NCI-H82 treated with DMSO at 0.1 percent for 48 hours (cell line): Measurements from ENCODE around the gene CD2.

ENCODE experiments used
- DNase-seq: peaks from one replicate; lab custom pipeline; 2025; ENCODE audit not compliant: unreplicated experiment; lab: John Stamatoyannopoulos, UW

Gene CD2

GRCh38 chr1:116775116-116775752 is 21.0 kb downstream of the CD2 start:
- DNase-seq = no peak

GRCh38 chr1:116777831-116778830 is 23.9 kb downstream of the CD2 start:
- DNase-seq = no peak

DNA sequence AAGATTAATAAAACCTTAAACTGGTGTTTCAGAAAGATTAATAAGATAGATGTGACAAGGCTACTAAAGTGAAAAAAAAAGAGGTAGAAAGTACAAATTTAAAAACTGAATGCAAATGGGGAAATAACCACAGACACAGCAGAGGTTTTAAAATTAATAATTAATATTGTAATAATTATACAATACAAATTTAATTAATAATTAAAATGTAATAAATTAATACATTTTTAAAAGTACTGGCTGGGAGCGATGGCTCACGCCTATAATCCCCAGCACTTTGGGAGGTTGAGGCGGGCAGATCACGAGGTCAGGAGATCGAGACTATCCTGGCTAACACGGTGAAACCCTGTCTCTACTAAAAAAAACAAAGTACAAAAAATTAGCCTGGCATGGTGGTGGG is 26.8 kb downstream of the CD2 start:
- no peak for DNase-seq

DNA sequence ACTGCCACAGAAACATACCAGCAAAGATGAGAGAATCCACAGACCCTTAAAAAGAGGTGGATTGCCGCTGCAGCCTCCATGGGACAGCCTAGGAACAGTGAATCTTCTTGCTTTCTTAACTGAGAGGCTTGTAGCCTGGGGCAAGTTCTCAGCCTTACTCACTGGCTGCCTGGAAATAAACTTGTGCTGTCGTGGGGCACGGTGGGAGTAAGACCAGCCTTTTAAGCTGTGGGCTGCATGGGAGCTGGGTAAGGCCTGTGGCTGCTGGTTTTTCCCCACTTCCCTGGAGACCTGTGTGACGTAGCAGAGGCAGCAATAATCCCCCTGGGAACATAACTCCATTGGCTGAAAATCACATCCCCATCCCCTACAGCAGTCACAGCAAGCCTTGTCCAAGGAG is 30.8 kb downstream of the CD2 start:
- DNase-seq = no peak

GRCh38 chr1:116786049-116786448 is 31.8 kb downstream of the CD2 start:
- DNase-seq = no peak

- DNase-seq = no peak
Measured at GRCh38 chr1:116791727-116792126, 37.5 kb downstream of the CD2 start.

- no peak for DNase-seq
Measured at GRCh38 chr1:116793357-116793935, 39.2 kb downstream of the CD2 start.

- no peak for DNase-seq
Measured at GRCh38 chr1:116794371-116794770, 40.1 kb downstream of the CD2 start.

DNA sequence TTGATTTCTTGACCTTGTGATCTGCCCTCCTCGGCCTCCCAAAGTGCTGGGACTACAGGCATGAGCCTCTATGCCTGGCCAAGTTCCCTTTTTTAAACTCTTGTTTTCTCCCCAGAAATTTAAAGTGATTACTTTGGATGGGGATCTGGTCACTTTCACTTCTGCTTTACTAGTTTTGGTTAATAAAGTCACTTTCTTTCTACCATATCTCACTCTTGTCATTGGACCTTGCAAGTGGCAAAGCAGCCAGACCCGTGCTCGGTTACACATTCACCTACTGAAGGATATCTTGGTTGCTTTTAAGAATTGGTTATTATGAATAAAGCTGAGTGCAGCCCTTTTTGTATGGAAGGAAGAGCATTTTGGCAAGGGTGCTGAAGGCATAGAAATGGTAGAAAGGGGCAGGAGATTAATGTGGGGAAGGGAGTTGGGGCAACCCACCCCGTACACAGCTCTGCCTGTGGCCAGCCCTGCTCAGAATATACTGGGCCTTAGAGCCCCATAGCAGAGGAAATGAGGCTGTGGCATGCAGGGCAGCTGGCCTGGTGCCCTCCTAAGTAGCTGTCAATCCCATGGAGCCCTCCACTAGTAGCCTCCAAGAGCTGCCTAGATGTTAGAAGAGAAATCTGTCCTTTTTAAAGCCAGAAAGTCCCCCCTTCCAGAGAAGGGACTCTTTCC is 40.7 kb downstream of the CD2 start:
- DNase-seq = no peak

DNA sequence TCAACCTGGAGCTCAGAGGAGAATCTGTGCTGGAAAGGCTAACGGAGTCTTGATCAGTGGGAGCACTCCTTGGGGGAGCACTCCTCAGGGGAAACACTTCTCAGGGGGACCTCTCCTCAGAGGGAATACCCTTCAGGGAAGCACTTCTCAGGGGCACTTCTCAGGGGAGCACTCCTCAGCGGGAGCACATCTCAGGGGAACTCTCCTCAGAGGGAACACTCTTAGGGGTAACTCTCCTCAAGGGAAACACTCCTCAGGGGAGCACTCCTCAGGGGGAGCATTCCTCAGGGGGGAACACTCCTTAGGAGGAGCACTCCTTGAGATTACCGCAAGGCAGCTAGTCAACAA is 41.2 kb downstream of the CD2 start:
- DNase-seq = no peak

DNA sequence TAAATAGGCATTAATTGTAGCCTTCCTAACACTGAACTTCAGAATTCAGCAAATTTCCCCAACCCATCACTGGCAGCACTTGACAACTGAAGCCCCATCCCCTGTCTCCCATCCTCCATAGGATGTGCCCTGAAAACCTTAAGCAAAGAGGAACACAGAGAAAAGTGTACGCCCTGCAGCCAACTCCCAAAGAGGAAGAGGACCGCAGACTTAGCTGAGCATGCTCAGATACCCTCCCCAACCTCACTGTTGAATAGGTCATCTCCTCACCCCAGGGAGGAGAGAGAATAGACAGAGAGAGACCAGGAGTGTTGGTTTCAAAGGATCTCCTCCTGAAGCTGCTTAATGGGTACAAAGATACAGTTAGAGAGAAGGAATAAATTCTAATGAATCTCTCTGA is 50.5 kb downstream of the CD2 start:
- no peak for DNase-seq

DNA sequence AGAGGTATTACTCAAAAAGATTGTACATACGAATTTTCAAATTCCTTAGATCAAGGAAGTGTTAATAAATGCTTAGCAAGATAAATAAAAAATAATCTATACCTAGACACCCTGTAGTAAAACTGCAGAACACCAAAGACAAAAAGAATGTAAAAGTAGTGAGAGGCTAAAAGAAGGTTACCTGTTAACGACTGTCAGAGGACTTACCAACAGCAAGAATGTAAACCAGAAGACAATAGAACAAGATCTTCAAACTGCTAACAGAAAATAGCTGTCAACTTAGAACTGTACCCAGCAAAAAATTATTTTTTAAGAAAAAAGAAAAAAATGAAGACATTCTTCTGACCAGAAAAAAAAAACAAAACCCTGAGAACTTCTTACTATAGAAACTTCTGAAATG is 51.2 kb downstream of the CD2 start:
- DNase-seq = no peak

DNA sequence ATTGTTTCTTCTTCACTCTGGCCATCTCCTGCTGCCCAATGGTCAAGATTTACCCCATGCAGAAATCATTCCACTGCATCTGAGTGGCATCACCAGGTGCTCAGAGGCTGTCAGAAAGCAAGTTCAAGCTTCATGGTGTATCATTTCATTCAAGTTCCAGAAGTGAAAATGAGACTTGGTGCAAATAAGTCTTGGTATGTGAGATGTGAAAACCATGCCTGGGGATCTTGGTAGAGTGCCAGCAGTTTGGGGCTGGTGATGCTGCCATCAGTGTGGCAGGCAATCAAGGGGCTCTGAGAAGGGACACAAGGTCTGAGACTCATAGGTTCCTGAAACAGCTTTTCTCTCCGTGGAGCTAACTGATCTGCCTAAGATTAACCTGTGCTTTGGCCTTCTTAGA is 52.0 kb downstream of the CD2 start:
- DNase-seq = no peak

DNA sequence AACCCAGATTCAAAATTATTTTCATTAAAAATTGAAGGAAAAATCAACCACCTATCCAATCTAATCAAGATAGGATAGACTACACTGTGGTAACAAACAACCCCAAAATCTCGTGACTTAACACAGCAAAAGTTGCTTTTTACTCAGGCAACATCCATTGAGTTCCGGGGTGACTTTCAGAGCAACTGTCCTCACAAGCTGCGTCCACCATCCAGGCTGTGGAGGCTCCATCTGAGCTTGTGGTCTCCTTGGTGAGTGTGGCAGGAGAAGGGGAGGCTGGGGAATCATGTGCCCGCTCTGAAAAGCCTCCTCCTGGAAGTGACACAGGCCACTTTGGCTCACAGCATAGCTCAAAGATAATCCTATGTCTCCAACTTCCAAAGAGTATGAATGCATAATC is 52.4 kb downstream of the CD2 start:
- no peak for DNase-seq

DNA sequence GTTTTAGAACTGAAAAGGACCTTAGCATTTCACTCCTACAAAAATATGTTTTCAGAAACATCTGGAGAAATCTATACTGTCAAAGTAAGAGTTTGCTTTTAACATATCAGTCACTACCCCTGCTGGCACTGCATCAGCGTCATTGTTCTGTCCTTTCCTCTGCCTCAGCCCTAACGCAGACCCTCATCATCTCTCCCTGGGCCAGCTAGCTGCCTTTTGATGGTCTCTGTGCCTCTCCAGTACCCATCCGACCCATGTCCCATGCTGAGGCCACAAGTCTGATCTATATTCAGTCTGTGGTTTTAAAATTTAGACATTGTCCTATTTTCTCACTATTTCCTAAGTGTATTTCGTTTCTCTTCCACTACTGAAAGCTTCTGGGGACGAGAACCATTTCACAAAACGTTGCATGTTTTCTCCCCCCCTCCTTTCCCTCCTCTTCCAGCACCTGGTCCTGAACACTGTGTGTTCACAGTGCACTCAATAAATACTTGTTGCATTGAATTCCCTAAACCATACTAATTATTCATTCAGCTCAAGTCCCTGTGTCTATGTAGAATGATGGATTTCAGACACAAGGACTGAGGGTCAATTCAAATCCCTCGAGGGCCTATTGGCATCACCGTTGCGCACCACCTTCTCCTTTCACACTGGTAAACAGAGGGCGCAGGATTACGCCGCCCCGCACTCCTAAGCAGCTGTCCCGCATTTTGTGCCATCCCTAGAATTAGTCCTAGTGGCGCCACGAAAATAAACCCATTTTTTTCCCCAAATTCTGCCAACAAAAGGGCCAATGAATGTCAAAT is 53.4 kb downstream of the CD2 start:
- DNase-seq = no peak

- DNase-seq = no peak
Measured at GRCh38 chr1:116808200-116808847, 54.1 kb downstream of the CD2 start.

GRCh38 chr1:116808848-116809508 is 54.7 kb downstream of the CD2 start:
- no peak for DNase-seq

DNA sequence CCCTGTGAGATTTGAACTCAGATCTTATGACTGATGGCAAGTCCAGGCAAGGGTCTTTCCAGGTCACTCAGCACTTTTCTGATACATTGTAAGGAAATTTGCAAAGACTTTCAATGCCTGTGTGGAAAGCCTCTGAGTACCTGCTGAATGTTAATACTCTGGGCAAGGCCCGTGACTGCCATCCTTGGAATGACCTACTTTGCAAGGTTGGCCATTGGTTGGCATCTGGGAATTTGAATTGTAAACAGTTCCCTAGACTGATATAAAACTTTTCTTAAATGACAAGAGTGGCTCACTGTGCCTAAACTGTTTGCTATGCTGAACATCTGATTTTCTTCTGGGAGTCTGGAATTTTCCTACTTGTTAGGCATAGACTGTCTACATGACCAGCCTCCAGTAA is 57.1 kb downstream of the CD2 start:
- DNase-seq = no peak

DNA sequence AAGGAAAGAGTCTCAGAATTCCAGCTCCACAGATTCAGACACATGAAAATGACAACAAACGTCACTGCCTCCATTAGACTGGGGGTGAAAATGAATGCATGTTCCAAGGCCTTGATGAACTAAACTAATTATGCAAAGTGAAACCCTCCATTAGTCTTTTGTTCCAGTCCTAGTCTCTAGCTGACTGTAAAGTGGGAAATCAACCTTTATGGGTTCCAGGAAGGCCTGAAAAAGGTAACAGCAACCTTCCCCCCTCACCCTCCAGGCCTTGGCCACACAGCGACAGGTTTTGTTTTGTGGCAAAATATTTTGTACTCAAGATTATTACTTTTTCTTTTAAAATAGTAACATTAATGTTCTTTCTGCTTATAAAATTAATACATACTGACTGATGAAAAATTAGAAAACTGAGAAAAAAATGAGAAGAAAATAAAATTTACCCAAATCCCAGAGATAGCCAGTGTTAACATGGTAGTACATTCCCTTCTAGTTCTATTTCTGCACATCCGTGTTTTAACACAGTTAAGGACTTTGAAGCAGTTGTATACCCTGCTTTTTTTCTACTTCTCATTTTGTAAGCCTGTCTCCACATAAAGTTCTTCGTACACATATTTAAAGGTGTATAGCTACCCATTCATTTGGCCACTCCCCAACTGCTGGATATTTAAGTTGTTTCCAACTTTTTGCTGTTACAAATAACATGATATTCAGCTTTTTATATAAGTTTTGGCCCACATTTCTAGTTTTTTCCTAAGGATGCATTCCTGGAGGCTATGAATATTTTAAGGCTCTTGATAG is 60.9 kb downstream of the CD2 start:
- DNase-seq = no peak
